HEK293 (cell line): ENCODE results near the gene WAC.

Experiments used
- CTCF ChIA-PET: fragments of 350-600 bp; formaldehyde crosslinking; extraction: SDS; loops from one replicate; lab custom pipeline; 2021; ENCODE audit warnings: antibody characterized with exemption; lab: Yijun Ruan, JAX
- POLR2A ChIA-PET: fragments of 300-600 bp; formaldehyde crosslinking; extraction: SDS; loops from one replicate; lab custom pipeline; 2020; ENCODE audit warnings: antibody characterized with exemption, inconsistent platforms; lab: Yijun Ruan, JAX
- H3K27ac ChIP-seq: fragments of 200-500 bp; sonication (Bioruptor generic); 2 replicates; pipeline ENCODE4 v1.5.1; 2014; ENCODE audit warnings: low read depth, low read length, control low read depth, inconsistent platforms; ENCODE audit errors: extremely low read depth
- H3K36me3 ChIP-seq, 2 experiments: fragments of 200-500 bp in 1 of 2; sonication (Bioruptor generic) in 1 of 2; 1 replicate in 1 of 2; 2 replicates in 1 of 2; pipeline ENCODE4 v1.5.1; 2014 to 2017; ENCODE audit warnings: inconsistent platforms in 2 of 2, low read length in 2 of 2; ENCODE audit not compliant: control insufficient read depth in 2 of 2, insufficient read depth in 1 of 2
- H3K4me1 ChIP-seq: fragments of 200-500 bp; sonication (Bioruptor generic); 2 replicates; pipeline ENCODE4 v1.5.1; 2014; ENCODE audit warnings: mild to moderate bottlenecking, low read length, inconsistent platforms; ENCODE audit not compliant: control insufficient read depth, insufficient read depth
- H3K4me3 ChIP-seq: 2 replicates; pipeline ENCODE4 v1.5.1; 2011; ENCODE audit warnings: low read depth, mild to moderate bottlenecking, control low read depth, low read length, moderate library complexity
- H3K9me3 ChIP-seq: fragments of 200-500 bp; sonication (Bioruptor generic); 2 replicates; pipeline ENCODE4 v1.5.1; 2014; ENCODE audit warnings: low read depth, low read length, inconsistent platforms; ENCODE audit not compliant: control insufficient read depth, insufficient read depth
- BCL11A ChIP-seq: fragments of 450-650 bp; formaldehyde crosslinking; IDR thresholded peaks from 2 replicates; pipeline ENCODE4 v1.5.1; 2016; ENCODE audit warnings: low read depth, missing biosample characterization, missing genetic modification characterization
- BCL11B ChIP-seq: fragments of 450-650 bp; formaldehyde crosslinking; IDR thresholded peaks from 2 replicates; pipeline ENCODE4 v1.5.1; 2016; ENCODE audit warnings: low read depth, missing biosample characterization, missing genetic modification characterization
- MEIS1 ChIP-seq: sonication (generic); formaldehyde crosslinking; IDR thresholded peaks from 2 replicates; pipeline ENCODE4 v1.8.1; 2022; ENCODE audit warnings: missing genetic modification reagents, mild to moderate bottlenecking, borderline replicate concordance
- SP3 ChIP-seq: fragments of 450-650 bp; formaldehyde crosslinking; IDR thresholded peaks from 2 replicates; pipeline ENCODE4 v1.5.1; 2016; ENCODE audit warnings: missing biosample characterization, missing genetic modification characterization
- ZNF121 ChIP-seq: fragments of 450-650 bp; formaldehyde crosslinking; IDR thresholded peaks from 2 replicates; pipeline ENCODE4 v1.5.1; 2016; ENCODE audit warnings: missing biosample characterization, missing genetic modification characterization
- ZNF155 ChIP-seq: fragments of 450-650 bp; formaldehyde crosslinking; IDR thresholded peaks from 2 replicates; pipeline ENCODE4 v1.5.1; 2016; ENCODE audit warnings: missing biosample characterization, missing genetic modification characterization
- ZNF23 ChIP-seq: fragments of 450-650 bp; formaldehyde crosslinking; IDR thresholded peaks from 2 replicates; pipeline ENCODE4 v1.5.1; 2016; ENCODE audit warnings: missing biosample characterization, missing genetic modification characterization, borderline replicate concordance
- ZNF292 ChIP-seq: fragments of 450-650 bp; formaldehyde crosslinking; IDR thresholded peaks from 2 replicates; pipeline ENCODE4 v1.5.1; 2016; ENCODE audit warnings: low read depth, missing biosample characterization, missing genetic modification characterization, borderline replicate concordance
- ZNF302 ChIP-seq: fragments of 450-650 bp; formaldehyde crosslinking; IDR thresholded peaks from 2 replicates; pipeline ENCODE4 v1.5.1; 2016; ENCODE audit warnings: missing biosample characterization, missing genetic modification characterization, low read depth
- ZNF48 ChIP-seq: fragments of 450-650 bp; formaldehyde crosslinking; IDR thresholded peaks from 2 replicates; pipeline ENCODE4 v1.5.1; 2016; ENCODE audit warnings: missing biosample characterization, missing genetic modification characterization
- ZNF510 ChIP-seq: fragments of 450-650 bp; formaldehyde crosslinking; IDR thresholded peaks from 2 replicates; pipeline ENCODE4 v1.5.1; 2018; ENCODE audit warnings: mild to moderate bottlenecking, missing genetic modification characterization, missing biosample characterization; ENCODE audit not compliant: insufficient replicate concordance
- ZNF629 ChIP-seq: fragments of 450-650 bp; formaldehyde crosslinking; IDR thresholded peaks from 2 replicates; pipeline ENCODE4 v1.5.1; 2017; ENCODE audit warnings: missing biosample characterization, missing genetic modification characterization
- ZNF677 ChIP-seq: fragments of 450-650 bp; IDR thresholded peaks from 2 replicates; pipeline ENCODE4 v1.5.0; 2018; ENCODE audit warnings: missing biosample characterization, mild to moderate bottlenecking, missing genetic modification characterization, moderate library complexity
- ZNF701 ChIP-seq: fragments of 450-650 bp; formaldehyde crosslinking; IDR thresholded peaks from 2 replicates; pipeline ENCODE4 v1.5.1; 2016; ENCODE audit warnings: missing biosample characterization, missing genetic modification characterization
- ZNF776 ChIP-seq: fragments of 450-650 bp; formaldehyde crosslinking; IDR thresholded peaks from 2 replicates; pipeline ENCODE4 v1.5.0; 2017; ENCODE audit warnings: missing biosample characterization, missing genetic modification characterization, borderline replicate concordance
- ZXDB ChIP-seq: fragments of 450-650 bp; formaldehyde crosslinking; IDR thresholded peaks from 2 replicates; pipeline ENCODE4 v1.5.1; 2016; ENCODE audit warnings: missing biosample characterization, missing genetic modification characterization
- TF ChIP-seq, protein P1 (sequence below): fragments of 450-650 bp; formaldehyde crosslinking; IDR thresholded peaks from 2 replicates; pipeline ENCODE4 v1.5.1; 2016; ENCODE audit warnings: missing biosample characterization, missing genetic modification characterization
- TF ChIP-seq, protein P2 (sequence below): fragments of 450-650 bp; formaldehyde crosslinking; IDR thresholded peaks from 2 replicates; pipeline ENCODE4 v1.5.1; 2016; ENCODE audit warnings: missing biosample characterization, missing genetic modification characterization
- TF ChIP-seq, protein P3 (sequence below): fragments of 450-650 bp; formaldehyde crosslinking; IDR thresholded peaks from 2 replicates; pipeline ENCODE4 v1.5.1; 2016; ENCODE audit warnings: missing biosample characterization, missing genetic modification characterization, borderline replicate concordance
- TF ChIP-seq, protein P4 (sequence below): fragments of 450-650 bp; formaldehyde crosslinking; IDR thresholded peaks from 2 replicates; pipeline ENCODE4 v1.5.1; 2016; ENCODE audit warnings: missing biosample characterization, missing genetic modification characterization
- TF ChIP-seq, protein P5 (sequence below): fragments of 450-650 bp; formaldehyde crosslinking; IDR thresholded peaks from 2 replicates; pipeline ENCODE4 v1.5.1; 2016; ENCODE audit warnings: missing biosample characterization, missing genetic modification characterization, low read depth
- TF ChIP-seq, protein P6 (sequence below): fragments of 450-650 bp; formaldehyde crosslinking; IDR thresholded peaks from 2 replicates; pipeline ENCODE4 v1.5.1; 2016; ENCODE audit warnings: missing biosample characterization, missing genetic modification characterization

WAC gene, protein sequence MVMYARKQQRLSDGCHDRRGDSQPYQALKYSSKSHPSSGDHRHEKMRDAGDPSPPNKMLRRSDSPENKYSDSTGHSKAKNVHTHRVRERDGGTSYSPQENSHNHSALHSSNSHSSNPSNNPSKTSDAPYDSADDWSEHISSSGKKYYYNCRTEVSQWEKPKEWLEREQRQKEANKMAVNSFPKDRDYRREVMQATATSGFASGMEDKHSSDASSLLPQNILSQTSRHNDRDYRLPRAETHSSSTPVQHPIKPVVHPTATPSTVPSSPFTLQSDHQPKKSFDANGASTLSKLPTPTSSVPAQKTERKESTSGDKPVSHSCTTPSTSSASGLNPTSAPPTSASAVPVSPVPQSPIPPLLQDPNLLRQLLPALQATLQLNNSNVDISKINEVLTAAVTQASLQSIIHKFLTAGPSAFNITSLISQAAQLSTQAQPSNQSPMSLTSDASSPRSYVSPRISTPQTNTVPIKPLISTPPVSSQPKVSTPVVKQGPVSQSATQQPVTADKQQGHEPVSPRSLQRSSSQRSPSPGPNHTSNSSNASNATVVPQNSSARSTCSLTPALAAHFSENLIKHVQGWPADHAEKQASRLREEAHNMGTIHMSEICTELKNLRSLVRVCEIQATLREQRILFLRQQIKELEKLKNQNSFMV

DNA sequence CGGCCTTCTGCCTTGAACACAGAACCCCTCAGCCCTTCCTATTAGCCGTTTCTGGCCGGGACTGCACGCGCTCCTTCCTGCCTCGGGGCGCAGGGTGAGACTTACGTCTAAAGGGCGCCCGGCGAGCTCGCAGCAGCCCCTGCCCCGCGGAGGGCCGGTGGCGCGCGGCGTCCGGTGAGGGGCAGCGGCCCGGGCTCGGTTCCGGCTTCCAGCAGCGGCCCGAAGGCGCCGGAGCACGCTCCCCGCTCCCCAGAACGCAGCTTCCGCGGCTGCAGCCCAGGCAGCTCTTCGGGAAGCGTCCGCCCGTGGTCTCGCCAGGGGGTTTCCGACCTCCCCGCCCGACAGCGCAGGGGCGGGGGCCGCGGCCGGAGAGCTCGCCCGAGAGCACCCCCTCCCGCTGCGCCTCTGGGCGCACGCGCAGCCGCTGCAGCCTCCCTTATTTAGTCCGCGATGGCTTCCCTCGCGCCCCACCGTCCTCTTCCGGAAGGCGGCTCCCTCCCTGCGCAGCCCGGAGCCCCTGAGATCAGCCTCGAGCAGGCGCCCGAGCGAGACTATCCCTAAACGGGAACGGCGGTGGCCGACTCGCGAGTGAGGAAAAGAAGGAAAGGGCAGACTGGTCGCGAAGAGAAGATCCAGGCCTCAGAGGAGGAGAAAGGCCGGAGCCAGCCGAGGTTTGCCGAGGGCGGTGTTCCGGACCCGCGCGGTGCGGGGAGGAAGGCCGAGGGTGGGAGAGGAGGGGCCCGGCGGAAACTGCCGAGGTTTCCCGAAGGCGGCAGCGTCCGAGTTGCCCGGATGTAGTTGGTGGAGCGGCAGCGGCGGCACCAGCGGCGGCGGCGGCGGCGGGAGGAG is at the start of gene WAC:
Gene WAC (plus strand): TSS at position 782 of the 849 bp plus-strand sequence. CDS start 462 bp downstream, outside the sequence.
- POLR2A ChIA-PET = interaction anchor here (1.0 to 1.6 kb wide), 6 partner anchors 9 to 54 kb away, joined by 3 to 5 read pairs (median 4); no protein-coding TSS in a partner anchor
- Histone ChIP-seq H3K9me3 (no peaks in the 10 kb centered on the region), H3K4me3 (peak within 1 kb of the TSS; percentile 89), H3K36me3 (peaks cover 31 to 37% of the 10 kb centered on the region in 2 experiments), H3K27ac (peak within 1 kb of the TSS; percentile 98), H3K4me1 (peaks cover 13% of the 10 kb centered on the region)
- CTCF ChIA-PET = interaction anchor here (1.0 kb wide), 1 partner anchor 101 kb away, joined by 4 read pairs; no protein-coding TSS in a partner anchor
- TF ChIP-seq ZNF23 (tag by site-specific recombination) (no peak), ZNF48 (no peak), ZNF292 (no peak), BCL11B (tag by site-specific recombination) (peak; percentile 40; the same call in 1 of the 2 replicates), MEIS1 (CRISPR knock-in tag) (no peak), ZNF701 (tag by site-specific recombination) (no peak), ZNF121 (tag by site-specific recombination) (no peak), ZNF776 (no peak), ZNF302 (tag by site-specific recombination) (no peak), ZNF510 (tag by site-specific recombination) (no peak), ZNF629 (tag by site-specific recombination) (peak; percentile 69; the same call in 1 of the 2 replicates), BCL11A (no peak), SP3 (tag by site-specific recombination) (peak; percentile 75), ZXDB (tag by site-specific recombination) (peak; percentile 99), ZNF677 (tag by site-specific recombination) (peak; percentile 27; the same call in 1 of the 2 replicates), ZNF155 (tag by site-specific recombination) (no peak)
- TF ChIP-seq, protein P1, sequence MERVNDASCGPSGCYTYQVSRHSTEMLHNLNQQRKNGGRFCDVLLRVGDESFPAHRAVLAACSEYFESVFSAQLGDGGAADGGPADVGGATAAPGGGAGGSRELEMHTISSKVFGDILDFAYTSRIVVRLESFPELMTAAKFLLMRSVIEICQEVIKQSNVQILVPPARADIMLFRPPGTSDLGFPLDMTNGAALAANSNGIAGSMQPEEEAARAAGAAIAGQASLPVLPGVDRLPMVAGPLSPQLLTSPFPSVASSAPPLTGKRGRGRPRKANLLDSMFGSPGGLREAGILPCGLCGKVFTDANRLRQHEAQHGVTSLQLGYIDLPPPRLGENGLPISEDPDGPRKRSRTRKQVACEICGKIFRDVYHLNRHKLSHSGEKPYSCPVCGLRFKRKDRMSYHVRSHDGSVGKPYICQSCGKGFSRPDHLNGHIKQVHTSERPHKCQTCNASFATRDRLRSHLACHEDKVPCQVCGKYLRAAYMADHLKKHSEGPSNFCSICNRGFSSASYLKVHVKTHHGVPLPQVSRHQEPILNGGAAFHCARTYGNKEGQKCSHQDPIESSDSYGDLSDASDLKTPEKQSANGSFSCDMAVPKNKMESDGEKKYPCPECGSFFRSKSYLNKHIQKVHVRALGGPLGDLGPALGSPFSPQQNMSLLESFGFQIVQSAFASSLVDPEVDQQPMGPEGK = peak; percentile 89
- TF ChIP-seq, protein P2, sequence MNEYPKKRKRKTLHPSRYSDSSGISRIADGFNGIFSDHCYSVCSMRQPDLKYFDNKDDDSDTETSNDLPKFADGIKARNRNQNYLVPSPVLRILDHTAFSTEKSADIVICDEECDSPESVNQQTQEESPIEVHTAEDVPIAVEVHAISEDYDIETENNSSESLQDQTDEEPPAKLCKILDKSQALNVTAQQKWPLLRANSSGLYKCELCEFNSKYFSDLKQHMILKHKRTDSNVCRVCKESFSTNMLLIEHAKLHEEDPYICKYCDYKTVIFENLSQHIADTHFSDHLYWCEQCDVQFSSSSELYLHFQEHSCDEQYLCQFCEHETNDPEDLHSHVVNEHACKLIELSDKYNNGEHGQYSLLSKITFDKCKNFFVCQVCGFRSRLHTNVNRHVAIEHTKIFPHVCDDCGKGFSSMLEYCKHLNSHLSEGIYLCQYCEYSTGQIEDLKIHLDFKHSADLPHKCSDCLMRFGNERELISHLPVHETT (tag by site-specific recombination) = 0 out of 2 replicates have a peak, but pooled peaks have one; percentile 67
- TF ChIP-seq, protein P3, sequence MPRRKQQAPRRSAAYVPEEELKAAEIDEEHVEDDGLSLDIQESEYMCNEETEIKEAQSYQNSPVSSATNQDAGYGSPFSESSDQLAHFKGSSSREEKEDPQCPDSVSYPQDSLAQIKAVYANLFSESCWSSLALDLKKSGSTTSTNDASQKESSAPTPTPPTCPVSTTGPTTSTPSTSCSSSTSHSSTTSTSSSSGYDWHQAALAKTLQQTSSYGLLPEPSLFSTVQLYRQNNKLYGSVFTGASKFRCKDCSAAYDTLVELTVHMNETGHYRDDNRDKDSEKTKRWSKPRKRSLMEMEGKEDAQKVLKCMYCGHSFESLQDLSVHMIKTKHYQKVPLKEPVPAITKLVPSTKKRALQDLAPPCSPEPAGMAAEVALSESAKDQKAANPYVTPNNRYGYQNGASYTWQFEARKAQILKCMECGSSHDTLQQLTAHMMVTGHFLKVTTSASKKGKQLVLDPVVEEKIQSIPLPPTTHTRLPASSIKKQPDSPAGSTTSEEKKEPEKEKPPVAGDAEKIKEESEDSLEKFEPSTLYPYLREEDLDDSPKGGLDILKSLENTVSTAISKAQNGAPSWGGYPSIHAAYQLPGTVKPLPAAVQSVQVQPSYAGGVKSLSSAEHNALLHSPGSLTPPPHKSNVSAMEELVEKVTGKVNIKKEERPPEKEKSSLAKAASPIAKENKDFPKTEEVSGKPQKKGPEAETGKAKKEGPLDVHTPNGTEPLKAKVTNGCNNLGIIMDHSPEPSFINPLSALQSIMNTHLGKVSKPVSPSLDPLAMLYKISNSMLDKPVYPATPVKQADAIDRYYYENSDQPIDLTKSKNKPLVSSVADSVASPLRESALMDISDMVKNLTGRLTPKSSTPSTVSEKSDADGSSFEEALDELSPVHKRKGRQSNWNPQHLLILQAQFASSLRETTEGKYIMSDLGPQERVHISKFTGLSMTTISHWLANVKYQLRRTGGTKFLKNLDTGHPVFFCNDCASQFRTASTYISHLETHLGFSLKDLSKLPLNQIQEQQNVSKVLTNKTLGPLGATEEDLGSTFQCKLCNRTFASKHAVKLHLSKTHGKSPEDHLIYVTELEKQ (tag by site-specific recombination) = no peak
- TF ChIP-seq, protein P4, sequence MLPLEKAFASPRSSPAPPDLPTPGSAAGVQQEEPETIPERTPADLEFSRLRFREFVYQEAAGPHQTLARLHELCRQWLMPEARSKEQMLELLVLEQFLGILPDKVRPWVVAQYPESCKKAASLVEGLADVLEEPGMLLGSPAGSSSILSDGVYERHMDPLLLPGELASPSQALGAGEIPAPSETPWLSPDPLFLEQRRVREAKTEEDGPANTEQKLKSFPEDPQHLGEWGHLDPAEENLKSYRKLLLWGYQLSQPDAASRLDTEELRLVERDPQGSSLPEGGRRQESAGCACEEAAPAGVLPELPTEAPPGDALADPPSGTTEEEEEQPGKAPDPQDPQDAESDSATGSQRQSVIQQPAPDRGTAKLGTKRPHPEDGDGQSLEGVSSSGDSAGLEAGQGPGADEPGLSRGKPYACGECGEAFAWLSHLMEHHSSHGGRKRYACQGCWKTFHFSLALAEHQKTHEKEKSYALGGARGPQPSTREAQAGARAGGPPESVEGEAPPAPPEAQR (tag by site-specific recombination) = no peak
- TF ChIP-seq, protein P5, sequence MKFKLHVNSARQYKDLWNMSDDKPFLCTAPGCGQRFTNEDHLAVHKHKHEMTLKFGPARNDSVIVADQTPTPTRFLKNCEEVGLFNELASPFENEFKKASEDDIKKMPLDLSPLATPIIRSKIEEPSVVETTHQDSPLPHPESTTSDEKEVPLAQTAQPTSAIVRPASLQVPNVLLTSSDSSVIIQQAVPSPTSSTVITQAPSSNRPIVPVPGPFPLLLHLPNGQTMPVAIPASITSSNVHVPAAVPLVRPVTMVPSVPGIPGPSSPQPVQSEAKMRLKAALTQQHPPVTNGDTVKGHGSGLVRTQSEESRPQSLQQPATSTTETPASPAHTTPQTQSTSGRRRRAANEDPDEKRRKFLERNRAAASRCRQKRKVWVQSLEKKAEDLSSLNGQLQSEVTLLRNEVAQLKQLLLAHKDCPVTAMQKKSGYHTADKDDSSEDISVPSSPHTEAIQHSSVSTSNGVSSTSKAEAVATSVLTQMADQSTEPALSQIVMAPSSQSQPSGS (tag by site-specific recombination) = no peak
- TF ChIP-seq, protein P6, sequence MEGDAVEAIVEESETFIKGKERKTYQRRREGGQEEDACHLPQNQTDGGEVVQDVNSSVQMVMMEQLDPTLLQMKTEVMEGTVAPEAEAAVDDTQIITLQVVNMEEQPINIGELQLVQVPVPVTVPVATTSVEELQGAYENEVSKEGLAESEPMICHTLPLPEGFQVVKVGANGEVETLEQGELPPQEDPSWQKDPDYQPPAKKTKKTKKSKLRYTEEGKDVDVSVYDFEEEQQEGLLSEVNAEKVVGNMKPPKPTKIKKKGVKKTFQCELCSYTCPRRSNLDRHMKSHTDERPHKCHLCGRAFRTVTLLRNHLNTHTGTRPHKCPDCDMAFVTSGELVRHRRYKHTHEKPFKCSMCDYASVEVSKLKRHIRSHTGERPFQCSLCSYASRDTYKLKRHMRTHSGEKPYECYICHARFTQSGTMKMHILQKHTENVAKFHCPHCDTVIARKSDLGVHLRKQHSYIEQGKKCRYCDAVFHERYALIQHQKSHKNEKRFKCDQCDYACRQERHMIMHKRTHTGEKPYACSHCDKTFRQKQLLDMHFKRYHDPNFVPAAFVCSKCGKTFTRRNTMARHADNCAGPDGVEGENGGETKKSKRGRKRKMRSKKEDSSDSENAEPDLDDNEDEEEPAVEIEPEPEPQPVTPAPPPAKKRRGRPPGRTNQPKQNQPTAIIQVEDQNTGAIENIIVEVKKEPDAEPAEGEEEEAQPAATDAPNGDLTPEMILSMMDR (tag by site-specific recombination) = peak; percentile 75
